Measurements from ENCODE around the gene PARD3B.

PARD3B gene

DNA sequence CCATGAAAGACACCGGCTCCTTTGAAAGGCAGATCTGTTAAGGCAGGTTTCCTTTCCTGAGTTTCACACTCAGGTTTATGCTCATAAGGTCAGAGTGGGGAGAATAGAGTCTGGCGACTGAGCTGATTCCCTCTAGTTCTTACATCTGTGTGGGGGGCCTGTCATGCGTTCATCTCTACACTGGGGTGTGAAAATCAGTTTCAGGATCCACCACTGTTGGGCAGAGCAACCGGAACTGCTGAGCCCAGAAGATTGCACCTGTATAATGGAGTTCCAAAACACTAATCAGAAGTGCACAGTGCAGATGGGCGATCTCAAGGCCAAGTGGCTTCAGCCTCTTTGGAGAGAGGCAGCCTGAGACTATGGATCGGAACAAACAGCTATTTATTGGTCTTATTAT lies 955.7 kb downstream of the PARD3B start:
- H3K27me3 Mint-ChIP-seq, result peaks cover 4 to 5% of the 10 kb centered on the region in 2 donors

DNA sequence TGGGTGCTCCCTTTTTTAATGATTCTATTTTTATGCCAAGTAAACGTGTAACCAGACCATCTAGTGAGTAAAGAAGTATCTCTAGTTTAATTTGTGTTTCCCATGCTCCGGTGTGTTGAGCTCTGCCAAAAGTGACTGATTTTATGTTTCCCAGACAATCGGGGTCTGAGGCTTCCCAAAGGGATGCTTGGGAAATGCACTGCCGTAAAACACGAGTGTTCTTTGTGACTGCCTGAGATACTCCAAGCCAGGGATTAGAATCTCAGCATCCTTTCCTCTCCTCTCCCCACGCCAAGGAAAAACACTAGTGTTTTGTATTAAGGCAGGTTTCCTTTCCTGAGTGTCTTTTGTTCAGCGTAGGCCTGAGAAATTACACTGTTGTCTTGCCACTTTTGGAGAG lies 956.6 kb downstream of the PARD3B start:
- ATAC-seq (replicated peaks), result no peak
- H3K9me3 Mint-ChIP-seq, result no peaks in the 10 kb centered on the region
- peaks cover 4 to 5% of the 10 kb centered on the region in 2 donors for H3K27me3 Mint-ChIP-seq
- no peak for DNase-seq
- H3K4me3 Mint-ChIP-seq, result no peak overlapping the region
- no peak overlapping the region for H3K27ac Mint-ChIP-seq
- no peaks in the 10 kb centered on the region for H3K36me3 Mint-ChIP-seq
- no peaks in the 10 kb centered on the region for H3K4me1 Mint-ChIP-seq

More for the DNA sequence above, 955.7 kb downstream of the PARD3B start:
- Mint-ChIP-seq H3K4me3 (no peak overlapping the region), H3K27ac (no peak overlapping the region), H3K9me3 (no peaks in the 10 kb centered on the region), H3K4me1 (no peaks in the 10 kb centered on the region), H3K36me3 (no peaks in the 10 kb centered on the region)
- DNase-seq, result no peak
- ATAC-seq (replicated peaks), result no peak

DNA sequence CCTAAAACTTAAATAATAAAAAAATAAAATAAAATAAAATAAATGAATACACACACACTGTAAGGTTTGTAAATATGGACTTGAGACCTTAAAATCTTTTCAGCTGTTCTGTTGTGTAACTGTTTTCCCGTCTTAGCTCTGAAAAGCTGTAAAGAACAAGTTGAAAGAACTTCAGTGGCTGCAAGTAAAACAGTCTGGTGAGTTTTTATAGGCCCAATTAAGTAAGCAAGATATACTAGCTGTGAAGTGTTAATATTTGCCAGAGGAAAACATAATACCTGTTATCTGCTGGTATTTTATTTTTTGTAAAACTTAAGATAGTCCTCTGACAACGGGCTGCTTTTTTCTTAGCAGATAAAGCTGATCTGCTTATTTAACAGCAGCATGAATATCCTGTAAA lies 960.1 kb downstream of the PARD3B start:
- no peak overlapping the region for H3K4me3 Mint-ChIP-seq
- no peaks in the 10 kb centered on the region for H3K9me3 Mint-ChIP-seq
- H3K27me3 Mint-ChIP-seq, result peaks cover 0 to 7% of the 10 kb centered on the region in 2 donors
- DNase-seq (no peak), ATAC-seq (replicated peaks) (no peak)
- H3K36me3 Mint-ChIP-seq, result no peaks in the 10 kb centered on the region
- H3K4me1 Mint-ChIP-seq, result no peaks in the 10 kb centered on the region
- no peak overlapping the region for H3K27ac Mint-ChIP-seq

DNA sequence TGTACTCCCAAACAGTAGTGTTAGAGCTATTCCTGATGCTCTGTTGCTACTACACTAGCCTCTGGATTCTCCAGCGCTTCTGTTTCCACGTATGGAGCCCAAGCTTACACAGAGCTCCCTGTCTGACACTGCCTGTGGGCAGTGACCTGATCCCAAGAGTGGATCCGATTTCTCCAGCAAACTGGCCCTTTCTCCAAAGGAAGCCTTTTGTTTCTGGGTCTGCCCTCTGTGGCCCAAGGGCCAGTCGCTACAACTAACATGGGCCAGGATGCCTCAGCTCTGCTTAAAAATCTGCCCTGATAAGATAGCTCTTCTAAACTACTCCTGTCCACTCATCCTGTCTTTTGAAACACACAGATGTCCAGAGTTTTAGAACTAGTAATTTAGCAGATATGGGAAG lies 964.4 kb downstream of the PARD3B start:
- DNase-seq (no peak), ATAC-seq (replicated peaks) (no peak)
- H3K4me1 Mint-ChIP-seq, result no peaks in the 10 kb centered on the region
- H3K36me3 Mint-ChIP-seq, result no peaks in the 10 kb centered on the region
- peaks cover 0 to 7% of the 10 kb centered on the region in 2 donors for H3K27me3 Mint-ChIP-seq
- H3K4me3 Mint-ChIP-seq, result no peak overlapping the region
- H3K27ac Mint-ChIP-seq, result no peak overlapping the region
- no peaks in the 10 kb centered on the region for H3K9me3 Mint-ChIP-seq

DNA sequence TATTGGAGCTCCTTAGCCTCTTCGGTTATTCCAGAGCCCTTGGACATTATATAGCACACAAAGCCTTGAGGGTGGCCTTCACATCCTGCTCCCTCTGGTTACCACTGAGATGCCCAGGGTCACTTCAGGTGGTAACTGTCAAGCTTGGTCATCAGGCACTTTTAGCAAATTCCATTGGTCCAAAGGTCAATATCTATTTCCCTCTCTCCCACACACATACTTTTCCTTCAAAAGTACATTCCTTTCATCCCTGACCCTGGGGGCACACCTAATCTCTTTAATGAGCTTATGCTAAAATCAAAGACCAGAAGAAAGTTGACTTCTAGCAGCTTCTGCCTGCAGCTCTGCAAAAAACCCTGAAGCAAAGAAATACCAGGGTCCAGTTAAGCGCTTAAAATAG lies 965.1 kb downstream of the PARD3B start:
- no peak overlapping the region for H3K27ac Mint-ChIP-seq
- no peaks in the 10 kb centered on the region for H3K4me1 Mint-ChIP-seq
- DNase-seq, result no peak
- ATAC-seq (replicated peaks), result no peak
- no peak overlapping the region for H3K4me3 Mint-ChIP-seq
- H3K9me3 Mint-ChIP-seq, result peaks cover 0 to 3% of the 10 kb centered on the region in 2 donors
- peaks cover 0 to 7% of the 10 kb centered on the region in 2 donors for H3K27me3 Mint-ChIP-seq
- H3K36me3 Mint-ChIP-seq, result no peaks in the 10 kb centered on the region

DNA sequence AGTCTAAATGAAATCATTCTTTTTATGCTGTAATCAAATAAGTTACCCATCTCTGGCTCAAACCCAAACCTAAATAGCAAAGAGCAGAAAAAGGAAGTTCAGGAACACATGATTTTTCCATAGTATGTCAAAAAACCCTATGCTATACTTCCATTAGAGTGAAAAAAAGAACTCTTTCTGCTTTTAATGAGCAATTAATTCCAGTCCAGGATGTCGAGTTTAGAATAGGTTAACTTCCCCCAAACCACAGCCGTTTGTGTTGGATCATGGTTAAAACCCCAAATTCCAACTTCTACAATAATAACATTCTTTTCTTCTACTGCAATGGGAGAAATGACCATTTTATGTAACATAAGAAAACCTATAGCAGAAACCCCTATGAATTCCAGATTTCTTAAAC lies 965.9 kb downstream of the PARD3B start:
- no peaks in the 10 kb centered on the region for H3K4me1 Mint-ChIP-seq
- DNase-seq, result no peak
- no peaks in the 10 kb centered on the region for H3K36me3 Mint-ChIP-seq
- ATAC-seq (replicated peaks), result no peak
- no peak overlapping the region for H3K27ac Mint-ChIP-seq
- peaks cover 0 to 7% of the 10 kb centered on the region in 2 donors for H3K27me3 Mint-ChIP-seq
- H3K4me3 Mint-ChIP-seq, result no peak overlapping the region
- peaks cover 0 to 3% of the 10 kb centered on the region in 2 donors for H3K9me3 Mint-ChIP-seq

DNA sequence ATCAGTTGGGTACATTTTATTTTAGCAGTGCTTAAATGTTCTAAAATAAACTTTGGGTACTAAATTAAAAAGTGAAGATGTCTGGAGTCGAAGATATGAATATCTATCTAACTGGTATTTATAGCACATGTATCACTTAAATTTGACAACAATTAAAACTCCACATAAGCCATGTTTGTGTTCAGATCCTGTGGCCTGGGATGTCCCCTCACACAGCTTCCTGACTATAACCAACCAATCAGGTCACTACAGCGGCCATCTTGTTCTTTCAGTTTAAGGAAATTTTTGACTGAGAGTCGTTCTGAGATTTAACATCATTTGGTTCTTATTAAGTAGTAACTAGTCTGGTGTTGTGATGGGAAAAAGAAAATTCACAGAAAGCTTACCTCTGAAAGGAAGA lies 966.4 kb downstream of the PARD3B start:
- Mint-ChIP-seq H3K9me3 (peaks cover 0 to 3% of the 10 kb centered on the region in 2 donors), H3K27me3 (peaks cover 0 to 7% of the 10 kb centered on the region in 2 donors), H3K4me3 (no peak overlapping the region), H3K4me1 (no peaks in the 10 kb centered on the region), H3K36me3 (no peaks in the 10 kb centered on the region), H3K27ac (no peak overlapping the region)
- no peak for DNase-seq
- ATAC-seq (replicated peaks), result no peak

DNA sequence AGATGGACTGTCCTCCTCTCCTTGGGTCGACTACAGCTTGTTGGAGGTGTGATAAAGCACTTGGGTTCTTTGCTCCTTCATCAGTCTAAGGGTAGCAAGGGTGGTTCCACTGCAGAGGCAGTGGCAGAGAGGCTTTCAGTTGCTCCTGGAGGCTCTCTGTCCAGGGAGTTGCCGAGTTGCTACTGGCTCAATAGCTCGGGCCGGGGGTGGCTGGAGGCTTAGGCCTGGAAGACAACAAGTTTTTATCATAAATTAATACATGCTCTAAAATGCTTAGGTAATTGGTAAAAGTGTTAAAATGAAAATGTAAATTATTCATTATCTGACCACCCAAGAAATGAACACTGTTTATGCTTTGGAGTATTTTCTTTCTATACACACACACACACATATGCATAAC lies 975.0 kb downstream of the PARD3B start:
- Mint-ChIP-seq H3K4me1 (no peaks in the 10 kb centered on the region), H3K9me3 (peaks cover 0 to 9% of the 10 kb centered on the region in 2 donors), H3K36me3 (peaks cover 4% of the 10 kb centered on the region in 2 donors), H3K4me3 (no peak overlapping the region), H3K27ac (no peak overlapping the region), H3K27me3 (peaks cover 12 to 19% of the 10 kb centered on the region in 2 donors)
- ATAC-seq (replicated peaks), result no peak
- no peak for DNase-seq

DNA sequence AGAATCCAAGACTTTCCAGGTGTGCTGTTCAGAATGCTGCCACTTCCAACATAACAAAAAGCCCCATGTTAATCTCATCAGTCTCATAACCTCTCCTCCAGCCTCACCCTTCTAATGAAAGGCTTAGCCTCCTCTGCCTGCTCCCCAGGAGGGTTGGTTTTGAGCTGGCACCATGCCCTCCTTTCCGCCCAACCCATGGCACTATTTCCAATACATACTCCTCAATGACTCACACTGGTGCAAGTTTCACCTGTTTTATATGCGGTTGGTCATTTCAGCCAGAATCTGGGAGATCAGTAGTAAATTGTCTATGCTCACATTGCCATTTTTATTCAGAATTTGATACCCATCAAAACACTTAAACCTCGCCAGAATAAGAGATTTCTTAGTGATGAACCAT lies 979.4 kb downstream of the PARD3B start:
- DNase-seq, result no peak
- Mint-ChIP-seq H3K27ac (no peak overlapping the region), H3K27me3 (peaks cover 13 to 19% of the 10 kb centered on the region in 2 donors), H3K9me3 (no peaks in the 10 kb centered on the region), H3K36me3 (no peaks in the 10 kb centered on the region), H3K4me1 (no peaks in the 10 kb centered on the region), H3K4me3 (no peak overlapping the region)
- no peak for ATAC-seq (replicated peaks)

DNA sequence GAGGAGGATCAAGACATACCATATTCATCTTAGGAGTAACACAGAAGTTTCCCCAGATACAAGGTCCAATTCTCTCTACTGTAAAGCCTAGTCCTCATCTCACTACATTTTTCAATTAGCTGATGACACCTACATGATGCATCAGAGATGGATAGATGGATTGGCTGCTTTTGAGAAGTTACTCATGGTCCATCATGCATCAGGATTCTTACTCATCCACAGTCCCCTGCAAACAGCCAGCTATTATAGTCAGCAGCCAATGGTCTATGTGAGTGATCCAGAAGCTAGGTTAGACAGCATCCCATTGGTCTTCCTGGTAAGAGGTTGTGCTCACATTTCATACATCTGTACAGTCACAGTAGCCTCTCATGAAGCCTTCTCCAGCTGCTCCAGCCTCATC lies 982.5 kb downstream of the PARD3B start:
- Mint-ChIP-seq H3K4me3 (no peak overlapping the region), H3K27me3 (peaks cover 17 to 37% of the 10 kb centered on the region in 2 donors), H3K9me3 (no peaks in the 10 kb centered on the region), H3K4me1 (no peaks in the 10 kb centered on the region), H3K36me3 (no peaks in the 10 kb centered on the region), H3K27ac (no peak overlapping the region)
- no peak for DNase-seq
- no peak for ATAC-seq (replicated peaks)

DNA sequence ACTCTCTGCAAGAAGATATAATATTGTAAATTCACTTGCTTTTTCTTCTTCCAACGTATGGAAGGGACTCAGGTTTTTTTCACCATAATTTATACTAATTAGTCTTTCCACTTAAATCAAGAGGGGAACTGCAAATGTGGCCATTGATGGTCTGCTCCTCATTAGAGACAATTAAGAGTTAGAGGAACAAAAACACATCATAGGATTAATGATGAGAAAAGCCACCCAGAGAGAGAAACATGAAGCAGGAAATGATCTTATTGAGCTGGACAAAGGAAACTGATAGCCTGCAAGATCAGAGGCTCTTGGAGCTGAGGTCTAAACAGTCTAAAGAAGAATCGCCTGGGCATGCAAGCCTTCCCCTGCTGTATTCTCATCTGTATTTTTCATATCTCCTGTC lies 985.8 kb downstream of the PARD3B start:
- Mint-ChIP-seq H3K27me3 (peaks cover 13 to 29% of the 10 kb centered on the region in 2 donors), H3K9me3 (no peaks in the 10 kb centered on the region), H3K36me3 (no peaks in the 10 kb centered on the region), H3K4me1 (peaks cover 4 to 7% of the 10 kb centered on the region in 2 donors), H3K4me3 (no peak overlapping the region), H3K27ac (no peak overlapping the region)
- ATAC-seq (replicated peaks) (no peak), DNase-seq (no peak)

DNA sequence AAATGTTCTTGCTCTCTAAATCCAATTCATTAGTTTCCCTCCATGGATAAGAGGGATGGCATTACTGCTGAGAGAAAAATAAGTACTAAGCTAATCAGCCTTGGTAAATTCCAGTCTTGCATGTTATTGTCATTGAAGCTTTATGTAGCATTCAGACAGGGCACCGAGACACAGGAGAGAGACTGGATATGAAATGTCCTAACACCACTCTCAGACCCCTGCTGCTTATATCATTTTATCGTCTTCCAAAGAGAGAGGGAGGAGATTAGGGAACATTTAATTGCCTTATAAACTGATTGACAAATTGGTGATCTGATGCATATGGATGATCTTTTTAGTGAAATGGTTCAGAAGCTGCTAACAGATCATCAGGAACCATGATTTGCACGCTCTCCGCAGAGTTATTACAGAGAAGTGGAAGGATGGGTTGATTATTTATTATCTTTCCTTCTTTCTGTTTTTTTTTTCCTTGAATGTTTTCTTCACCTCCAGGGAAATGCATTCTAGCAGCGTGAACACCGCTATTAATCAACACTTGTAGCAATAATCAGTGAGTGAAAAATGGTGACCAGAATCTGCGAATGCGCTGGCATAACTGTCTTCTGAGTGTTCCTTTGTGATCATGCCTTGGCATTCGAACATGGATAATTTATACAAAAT lies 986.3 kb downstream of the PARD3B start:
- H3K9me3 Mint-ChIP-seq, result no peaks in the 10 kb centered on the region
- no peaks in the 10 kb centered on the region for H3K36me3 Mint-ChIP-seq
- no peak for DNase-seq
- H3K27me3 Mint-ChIP-seq, result peaks cover 11 to 27% of the 10 kb centered on the region in 2 donors
- ATAC-seq (replicated peaks), result no peak
- no peak overlapping the region for H3K4me3 Mint-ChIP-seq
- no peak overlapping the region for H3K27ac Mint-ChIP-seq
- peaks cover 4 to 7% of the 10 kb centered on the region in 2 donors for H3K4me1 Mint-ChIP-seq

DNA sequence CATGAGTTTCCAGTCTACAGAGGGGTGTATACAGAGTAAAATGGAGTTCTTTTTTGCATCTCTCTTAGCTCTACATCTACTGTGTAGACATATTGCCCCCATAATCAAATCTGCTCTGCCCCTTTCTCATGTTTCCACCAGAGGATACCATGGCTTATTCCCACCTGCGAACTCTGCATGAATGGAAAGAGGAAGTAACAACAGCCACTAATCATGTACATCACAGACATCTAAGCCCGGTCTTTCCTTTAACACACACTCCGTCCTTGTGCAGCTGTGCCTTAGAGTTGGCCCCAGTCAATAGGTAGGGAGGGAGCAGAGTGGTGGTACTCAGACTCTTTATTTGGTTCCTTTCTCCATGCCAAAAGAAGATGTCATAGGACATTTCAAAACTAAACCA lies 989.7 kb downstream of the PARD3B start:
- DNase-seq, result no peak
- peaks cover 4 to 14% of the 10 kb centered on the region in 2 donors for H3K4me1 Mint-ChIP-seq
- no peak overlapping the region for H3K27ac Mint-ChIP-seq
- no peak overlapping the region for H3K4me3 Mint-ChIP-seq
- H3K36me3 Mint-ChIP-seq, result no peaks in the 10 kb centered on the region
- peak; percentile 55 to 67 for ATAC-seq (replicated peaks)
- H3K9me3 Mint-ChIP-seq, result no peaks in the 10 kb centered on the region
- peaks cover 16 to 27% of the 10 kb centered on the region in 2 donors for H3K27me3 Mint-ChIP-seq

DNA sequence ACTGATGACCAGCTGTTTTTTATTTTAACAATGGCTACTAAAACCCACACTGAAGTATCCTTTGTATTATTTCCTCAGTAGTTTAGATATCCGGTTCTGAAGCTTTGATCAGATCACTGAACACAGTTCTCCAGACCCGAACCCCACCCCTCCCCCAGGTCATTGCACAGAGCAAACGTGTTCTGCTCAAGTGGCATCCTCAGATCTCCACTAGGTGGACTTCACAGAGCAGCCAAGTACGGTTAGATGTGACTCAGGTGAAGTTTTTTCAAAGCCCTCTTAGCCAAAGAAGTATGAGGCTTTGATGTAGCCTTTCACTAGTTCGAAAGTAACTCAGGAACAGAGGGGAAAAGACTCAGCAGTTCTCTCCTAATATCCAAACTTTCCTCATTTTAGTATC lies 994.3 kb downstream of the PARD3B start:
- Mint-ChIP-seq H3K27ac (no peak overlapping the region), H3K4me1 (peaks cover 14 to 33% of the 10 kb centered on the region in 2 donors)

DNA sequence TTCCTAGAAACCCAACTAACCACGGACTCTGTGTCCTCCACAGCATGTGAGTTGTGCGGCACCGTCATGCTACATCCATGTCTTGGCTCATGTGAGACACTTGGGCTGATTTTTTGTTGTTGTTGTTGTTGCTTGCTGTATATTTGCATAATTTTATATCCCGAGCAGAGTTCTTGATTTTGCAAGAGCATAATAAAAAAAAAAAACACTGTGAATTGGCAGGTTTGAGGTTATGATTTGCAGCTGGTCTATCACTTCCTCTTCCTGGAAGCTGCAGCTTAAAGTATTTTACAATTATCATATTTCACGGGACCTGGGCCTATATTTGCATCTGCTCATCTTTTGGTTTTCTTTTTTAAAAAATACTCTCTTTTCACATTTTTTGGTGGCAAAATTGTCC lies 994.8 kb downstream of the PARD3B start:
- no peak overlapping the region for H3K27ac Mint-ChIP-seq

More for the DNA sequence above, 994.3 kb downstream of the PARD3B start:
- Mint-ChIP-seq H3K27me3 (peaks cover 0 to 5% of the 10 kb centered on the region in 2 donors), H3K36me3 (no peaks in the 10 kb centered on the region), H3K9me3 (no peaks in the 10 kb centered on the region), H3K4me3 (no peak overlapping the region)
- ATAC-seq (replicated peaks), result no peak
- no peak for DNase-seq

More for the DNA sequence above, 994.8 kb downstream of the PARD3B start:
- H3K9me3 Mint-ChIP-seq, result no peaks in the 10 kb centered on the region
- no peak overlapping the region for H3K4me3 Mint-ChIP-seq
- no peak for DNase-seq
- H3K4me1 Mint-ChIP-seq, result peaks cover 12 to 30% of the 10 kb centered on the region in 2 donors
- H3K36me3 Mint-ChIP-seq, result no peaks in the 10 kb centered on the region
- ATAC-seq (replicated peaks), result peak in 1 of 2 donors; percentile 32
- H3K27me3 Mint-ChIP-seq, result peaks cover 0 to 5% of the 10 kb centered on the region in 2 donors

Measured in stimulated activated naive B cell treated with anti-CD40 and anti-IgM and Interleukin-4, amounts not matched to agents 10 μg/mL and 1 μg/mL and 100 μg/mL, for 72 hours (primary cell).